Calu3 (cell line): Measurements from ENCODE around the gene EIF6. TPM values are rescaled to one million over a fixed set of nuclear protein-coding genes. Genes with fewer than 3 reads are reported as not detected.

Source experiments
- BruUV-seq: library from RNA; stranded (reverse); fragments of 400-500 nt; replicated peaks from 2 replicates; lab custom pipeline; 2021; lab: Mats Ljungman, UMichigan
- CTCF ChIA-PET: fragments of 300-600 bp; sonication (Branson Sonifier 250); formaldehyde crosslinking; loops from one replicate; lab custom pipeline; 2022; ENCODE audit warnings: antibody characterized with exemption; lab: Charles Lee
- DNase-seq: peaks from one replicate; pipeline ENCODE4 v3.0.0; 2022
- H3K27ac Mint-ChIP-seq: one replicate; pipeline ENCODE4 v1.8.0; 2022; ENCODE audit warnings: mixed read lengths; ENCODE audit not compliant: unreplicated experiment
- H3K27me3 Mint-ChIP-seq: one replicate; pipeline ENCODE4 v1.8.0; 2022; ENCODE audit warnings: mixed read lengths; ENCODE audit not compliant: unreplicated experiment
- H3K36me3 Mint-ChIP-seq: one replicate; pipeline ENCODE4 v1.8.0; 2022; ENCODE audit warnings: mild to moderate bottlenecking, moderate library complexity, mixed read lengths; ENCODE audit not compliant: insufficient read depth, unreplicated experiment
- H3K4me1 Mint-ChIP-seq: one replicate; pipeline ENCODE4 v1.8.0; 2022; ENCODE audit warnings: mild to moderate bottlenecking, low read depth, mixed read lengths; ENCODE audit not compliant: unreplicated experiment
- H3K4me3 Mint-ChIP-seq: one replicate; pipeline ENCODE4 v1.8.0; 2022; ENCODE audit warnings: mild to moderate bottlenecking, low read depth, moderate library complexity, mixed read lengths; ENCODE audit not compliant: unreplicated experiment
- H3K9me3 Mint-ChIP-seq: one replicate; pipeline ENCODE4 v1.8.0; 2022; ENCODE audit warnings: low read depth, mixed read lengths; ENCODE audit not compliant: unreplicated experiment
- intact Hi-C: fragments of 100-400 bp; cut with micrococcal nuclease; formaldehyde crosslinking; loops from one replicate; pipeline ENCODE4 v1.10.0; 2022; ENCODE audit not compliant: unreplicated experiment
- total RNA-seq: library from RNA; stranded (reverse); gene quantifications from 2 replicates; pipeline ENCODE4 v1.2.3, GENCODE V29; 2022
- TF ChIP-seq, protein P1 (sequence below): fragments of 200-600 bp; IDR thresholded peaks from one replicate; pipeline ENCODE4 v1.8.0; 2022; ENCODE audit warnings: antibody characterized with exemption; ENCODE audit not compliant: unreplicated experiment

The EIF6 gene
- total RNA-seq, 1 experiment from 2014 or later, result 271 TPM

DNA sequence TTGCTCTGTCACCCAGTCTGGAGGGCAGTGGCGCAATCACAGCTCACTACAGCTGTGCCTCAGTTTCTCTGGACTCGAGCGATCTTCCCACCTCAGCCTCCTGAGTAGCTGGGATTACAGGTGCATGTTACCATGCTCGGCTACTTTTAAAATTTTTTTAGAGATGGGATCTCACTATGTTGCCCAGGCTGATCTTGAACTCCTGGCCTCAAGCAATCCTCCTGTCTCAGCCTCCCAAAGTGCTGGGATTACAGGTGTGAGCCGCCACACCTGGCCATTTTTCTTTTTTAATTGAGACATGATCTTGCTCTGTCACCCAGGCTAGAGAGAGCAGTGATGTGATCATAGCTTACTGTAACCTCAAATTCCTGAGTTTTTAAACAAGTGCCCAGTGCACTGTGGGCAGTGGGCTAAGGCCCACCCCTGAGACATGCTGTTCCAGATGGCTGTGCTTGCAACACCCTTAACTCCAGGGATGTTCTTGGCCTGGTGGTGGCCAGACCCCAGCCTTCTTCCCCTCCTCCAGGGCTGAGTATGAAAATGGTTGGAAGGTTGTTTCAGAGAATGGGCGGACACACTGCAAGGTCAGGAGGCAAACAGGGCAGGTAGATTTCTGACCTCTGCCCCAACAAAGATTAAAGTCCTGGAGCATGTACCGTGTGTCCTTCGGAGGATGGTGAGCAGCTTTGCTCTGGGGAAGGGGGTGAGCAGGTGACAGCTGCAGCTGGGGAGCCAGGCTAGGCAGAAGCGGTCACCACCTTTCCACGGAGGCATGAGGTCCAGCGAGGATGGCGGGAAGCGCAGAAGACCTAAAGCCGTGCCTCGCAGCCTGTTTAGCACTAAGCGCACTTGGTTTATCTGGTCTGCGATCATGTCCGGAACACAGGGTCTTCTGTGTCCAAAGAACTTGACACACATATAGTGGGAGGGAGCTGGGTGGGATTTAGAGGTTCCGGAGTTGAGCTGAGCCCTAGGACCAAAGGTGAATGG lies 9.0 kb upstream of the EIF6 start:
- H3K9me3 Mint-ChIP-seq, result no peaks in the 10 kb centered on the region
- no peak for DNase-seq
- no peak overlapping the region for H3K27ac Mint-ChIP-seq
- CTCF ChIA-PET, result interaction anchor here (0.8 kb wide), 1 partner anchor 10 kb away, joined by 3 read pairs; no protein-coding TSS in a partner anchor
- intact Hi-C loops, result no loop called here
- H3K4me3 Mint-ChIP-seq, result no peak overlapping the region
- no peaks in the 10 kb centered on the region for H3K4me1 Mint-ChIP-seq
- TF ChIP-seq, protein P1, sequence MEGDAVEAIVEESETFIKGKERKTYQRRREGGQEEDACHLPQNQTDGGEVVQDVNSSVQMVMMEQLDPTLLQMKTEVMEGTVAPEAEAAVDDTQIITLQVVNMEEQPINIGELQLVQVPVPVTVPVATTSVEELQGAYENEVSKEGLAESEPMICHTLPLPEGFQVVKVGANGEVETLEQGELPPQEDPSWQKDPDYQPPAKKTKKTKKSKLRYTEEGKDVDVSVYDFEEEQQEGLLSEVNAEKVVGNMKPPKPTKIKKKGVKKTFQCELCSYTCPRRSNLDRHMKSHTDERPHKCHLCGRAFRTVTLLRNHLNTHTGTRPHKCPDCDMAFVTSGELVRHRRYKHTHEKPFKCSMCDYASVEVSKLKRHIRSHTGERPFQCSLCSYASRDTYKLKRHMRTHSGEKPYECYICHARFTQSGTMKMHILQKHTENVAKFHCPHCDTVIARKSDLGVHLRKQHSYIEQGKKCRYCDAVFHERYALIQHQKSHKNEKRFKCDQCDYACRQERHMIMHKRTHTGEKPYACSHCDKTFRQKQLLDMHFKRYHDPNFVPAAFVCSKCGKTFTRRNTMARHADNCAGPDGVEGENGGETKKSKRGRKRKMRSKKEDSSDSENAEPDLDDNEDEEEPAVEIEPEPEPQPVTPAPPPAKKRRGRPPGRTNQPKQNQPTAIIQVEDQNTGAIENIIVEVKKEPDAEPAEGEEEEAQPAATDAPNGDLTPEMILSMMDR, result no peak
- no peaks in the 10 kb centered on the region for H3K36me3 Mint-ChIP-seq
- H3K27me3 Mint-ChIP-seq, result peaks cover 30% of the 10 kb centered on the region
- BruUV-seq, result no TSS peak

DNA sequence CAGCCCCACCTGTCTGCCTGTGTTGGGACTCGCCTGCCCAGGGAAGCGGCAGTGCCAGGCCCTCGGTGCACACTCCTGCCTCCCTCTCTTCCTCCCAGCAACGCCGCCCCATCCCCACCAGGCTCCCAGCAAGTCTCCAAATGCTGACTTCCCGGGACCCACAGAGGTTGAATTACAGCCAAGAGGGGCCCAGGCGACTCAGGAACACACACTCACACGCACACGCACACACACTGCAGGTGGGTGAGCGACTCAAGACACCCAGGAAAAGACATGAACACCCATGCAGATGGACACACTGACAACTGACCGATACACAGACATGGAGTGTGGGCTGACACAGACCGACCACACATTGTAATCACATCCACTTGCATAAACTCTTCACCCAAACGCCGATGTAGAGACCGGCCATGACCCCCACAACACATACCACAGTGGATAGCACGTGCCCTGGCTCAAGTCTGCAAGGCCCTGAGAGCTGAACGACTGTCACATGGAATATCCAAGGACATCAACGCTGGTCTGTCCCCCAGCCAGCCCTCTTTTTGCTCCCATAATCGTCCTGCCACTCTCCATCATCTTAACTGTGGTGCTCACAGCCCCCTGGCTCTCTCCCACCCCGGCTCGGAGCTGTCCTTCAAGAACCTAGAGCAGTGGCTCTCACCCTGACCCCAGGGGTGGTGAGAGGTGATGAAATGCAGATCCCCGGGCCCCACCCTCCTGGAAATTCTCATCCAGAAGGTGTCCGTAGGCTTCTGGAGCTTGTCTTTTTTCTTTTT lies 8.1 kb upstream of the EIF6 start:
- intact Hi-C loops, result no loop called here
- TF ChIP-seq, protein P1, result no peak
- peaks cover 30% of the 10 kb centered on the region for H3K27me3 Mint-ChIP-seq
- no peaks in the 10 kb centered on the region for H3K9me3 Mint-ChIP-seq
- no peaks in the 10 kb centered on the region for H3K4me1 Mint-ChIP-seq
- CTCF ChIA-PET, result interaction anchor here (1.0 kb wide), 1 partner anchor 13 kb away, joined by 4 read pairs; no protein-coding TSS in a partner anchor
- no peak overlapping the region for H3K27ac Mint-ChIP-seq
- H3K36me3 Mint-ChIP-seq, result no peaks in the 10 kb centered on the region
- DNase-seq, result no peak
- no peak overlapping the region for H3K4me3 Mint-ChIP-seq
- BruUV-seq, result no TSS peak

DNA sequence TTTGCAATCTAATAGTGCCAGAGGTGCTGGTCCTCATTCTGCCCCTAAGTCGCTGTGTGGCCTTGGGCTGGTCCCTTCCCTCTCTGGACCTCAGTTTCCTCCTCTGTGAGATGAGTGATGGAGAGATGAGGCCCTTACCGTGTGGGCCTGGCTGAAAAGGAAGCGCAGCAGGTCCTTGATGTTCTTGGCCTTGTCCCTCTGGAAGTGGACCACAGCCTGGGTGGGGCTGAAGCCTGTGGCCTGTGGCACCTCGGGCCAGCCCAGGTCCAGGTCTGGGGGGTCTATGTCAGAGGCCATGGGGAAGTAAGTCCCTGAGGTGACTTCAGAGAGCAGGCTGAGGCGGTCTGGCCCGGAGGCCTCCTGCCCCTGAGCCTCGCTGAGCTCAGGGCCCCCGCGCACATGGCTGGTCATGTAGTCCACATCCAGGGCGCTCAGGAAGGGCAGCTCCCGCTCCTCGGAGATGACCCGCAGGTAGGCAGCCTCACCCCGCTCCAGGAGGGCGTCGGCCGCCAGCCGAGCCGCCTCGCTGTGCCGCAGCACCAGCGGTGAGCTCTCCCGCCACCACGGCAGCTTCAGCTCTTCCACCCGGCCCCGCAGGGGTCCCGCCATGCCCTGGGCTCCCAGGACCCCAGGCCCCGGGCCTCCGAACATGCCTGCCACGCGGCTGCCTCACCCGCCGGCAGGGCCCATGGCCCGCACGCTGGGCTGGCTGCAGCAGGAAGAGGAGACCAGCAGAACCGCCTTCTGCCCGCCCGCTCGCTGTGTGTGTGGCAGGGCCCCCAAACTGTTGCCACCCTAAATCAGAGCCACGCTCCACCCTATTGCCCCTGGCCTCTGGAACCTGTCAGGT lies 7.3 kb upstream of the EIF6 start, which contains the start of gene FAM83C:
TSS of gene FAM83C (minus strand) at position 772 of the 850 bp plus-strand sequence. CDS start at position 651, 121 bp downstream.
- DNase-seq, result no peak
- H3K36me3 Mint-ChIP-seq, result peaks cover 4% of the 10 kb centered on the region
- H3K4me3 Mint-ChIP-seq, result no peak within 1 kb of the TSS
- CTCF ChIA-PET, result interaction anchor here (0.6 to 1.0 kb wide), 2 partner anchors 14 to 162 kb away, joined by 4 to 7 read pairs; no protein-coding TSS in a partner anchor
- intact Hi-C loops, result no loop called here
- no peak within 1 kb of the TSS for H3K27ac Mint-ChIP-seq
- peaks cover 30% of the 10 kb centered on the region for H3K27me3 Mint-ChIP-seq
- BruUV-seq, result no TSS peak
- H3K9me3 Mint-ChIP-seq, result no peaks in the 10 kb centered on the region
- TF ChIP-seq, protein P1, result no peak
- no peaks in the 10 kb centered on the region for H3K4me1 Mint-ChIP-seq
